Lung (tissue), 12 donors: ENCODE data around the gene SGCA. TPM values are rescaled to one million over a fixed set of nuclear protein-coding genes. Genes with fewer than 3 reads are reported as not detected.
A peak's percentile ranks its signal among the peaks of the same experiment; 100 is the strongest.

Source experiments
- ATAC-seq: fragments of 200-7000 bp; cut with Tn5 transposase; one replicate; pipeline ENCODE4 v1.9.1; 2020; ENCODE audit warnings: moderate number of reproducible peaks; ENCODE audit not compliant: insufficient read depth, low FRiP score
- DNase-seq, 3 donors: peaks; one replicate each; pipeline ENCODE4 v3.0.0-alpha.2; 2013 to 2017
- H3K27ac ChIP-seq, 2 donors: one replicate each; pipeline ENCODE4 v1.5.1; 2013; ENCODE audit warnings: mild to moderate bottlenecking in 2 of 2, moderate library complexity in 2 of 2, control low read depth in 1 of 2, inconsistent platforms in 1 of 2, low read depth in 1 of 2, low read length in 1 of 2
- H3K27me3 ChIP-seq, 3 donors: one replicate each; pipeline ENCODE4 v1.5.1; 2013; ENCODE audit warnings: low read length in 2 of 3; ENCODE audit not compliant: control insufficient read depth in 3 of 3, insufficient read depth in 3 of 3
- H3K36me3 ChIP-seq, 4 donors: one replicate each; pipeline ENCODE4 v1.5.1; 2013; ENCODE audit warnings: low read length in 4 of 4, mild to moderate bottlenecking in 1 of 4, moderate library complexity in 1 of 4; ENCODE audit not compliant: control insufficient read depth in 4 of 4, insufficient read depth in 4 of 4
- H3K4me1 ChIP-seq, 5 donors: one replicate each; pipeline ENCODE4 v1.5.1; 2013; ENCODE audit warnings: low read length in 5 of 5, mild to moderate bottlenecking in 2 of 5, moderate library complexity in 1 of 5; ENCODE audit not compliant: control insufficient read depth in 5 of 5, insufficient read depth in 5 of 5
- H3K4me3 ChIP-seq: one replicate; pipeline ENCODE4 v1.5.1; 2013; ENCODE audit warnings: mild to moderate bottlenecking, control low read depth, moderate library complexity
- H3K9ac ChIP-seq, 2 donors: one replicate each; pipeline ENCODE4 v1.5.1; 2013; ENCODE audit warnings: low read length in 2 of 2, control low read depth in 1 of 2; ENCODE audit not compliant: insufficient read depth in 1 of 2
- H3K9me3 ChIP-seq, 4 donors: one replicate each; pipeline ENCODE4 v1.5.1; 2013; ENCODE audit warnings: low read length in 3 of 4, mild to moderate bottlenecking in 1 of 4, moderate library complexity in 1 of 4; ENCODE audit not compliant: control insufficient read depth in 4 of 4, insufficient read depth in 3 of 4
- WGBS, 2 donors: extraction: QIAGEN DNeasy Blood & Tissue Kit; methylation state at CpG; one replicate each; pipeline ENCODE4 v1.1.7; 2013; 5-methylcytosine and 5-hydroxymethylcytosine counted together
- polyA plus RNA-seq, 2 donors: library from polyadenylated mRNA; stranded (reverse); fragments of 200-250 nt; gene quantifications; one replicate each; pipeline ENCODE4 v1.2.1, GENCODE V29; 2013
- total RNA-seq, 2 donors: library from RNA; depleted of rRNA in 1 of 2; stranded (reverse); fragments of >200 nt in 1 of 2; gene quantifications; one replicate each; pipeline ENCODE4 v1.2.1, GENCODE V29; 2014 to 2021
- TF ChIP-seq, protein P1 (sequence below): IDR thresholded peaks from 2 replicates; pipeline ENCODE4 v1.5.1; 2012; ENCODE audit warnings: mild to moderate bottlenecking; ENCODE audit errors: control extremely low read depth, extremely low read depth
- donor health status: control.
- donor health status: control.
- donor health status: Bipolar disorder and iron deficiency.
- donor health status: healthy.
- donor health status: DM: yes; HTN: yes; CAD: no.

SGCA gene
- total and polyA plus RNA-seq, 4 donors = 5.0 to 19.4 (median 14.0) TPM

DNA sequence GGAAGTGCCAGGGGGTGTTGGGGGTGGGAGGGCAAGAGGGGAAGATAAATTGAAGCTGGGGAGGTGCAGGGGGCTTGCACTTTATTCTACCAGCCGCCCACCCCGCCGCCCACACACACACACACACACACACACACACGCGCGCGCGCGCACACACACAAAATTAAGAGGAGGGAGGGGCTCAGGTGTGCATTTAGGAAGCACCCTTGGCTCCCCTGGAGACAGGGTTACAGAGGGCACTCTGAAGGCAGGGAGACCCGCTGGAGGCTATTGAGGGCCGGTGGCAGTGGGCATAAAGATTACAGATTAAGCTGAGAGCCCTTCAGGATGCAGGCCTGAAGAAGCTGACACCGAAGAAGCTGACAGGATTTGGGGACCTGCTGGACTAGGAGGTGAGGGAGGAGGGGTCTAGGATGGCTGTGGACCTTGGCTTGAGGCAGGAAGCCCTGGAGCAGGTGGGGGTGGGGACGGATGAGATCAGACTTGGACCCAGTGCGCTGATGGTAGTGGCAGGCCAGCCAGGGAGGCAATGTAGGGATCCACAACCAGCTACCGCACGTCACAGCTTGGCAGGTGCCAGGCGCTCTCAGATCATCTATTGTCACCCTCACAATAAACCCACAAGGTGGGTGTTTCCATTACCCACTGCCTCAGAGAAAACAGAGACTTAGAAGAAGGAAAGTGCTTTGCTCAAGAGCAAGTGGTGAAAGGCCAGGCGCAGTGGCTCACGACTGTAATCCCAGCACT lies 35.1 kb upstream of the SGCA start:
- DNase-seq (no peak), ATAC-seq (no peak)
- peaks cover 0 to 8% (median 7%) of the 10 kb centered on the region in 5 donors for H3K4me1 ChIP-seq
- no peaks in the 10 kb centered on the region for H3K9me3 ChIP-seq
- TF ChIP-seq, protein P1, sequence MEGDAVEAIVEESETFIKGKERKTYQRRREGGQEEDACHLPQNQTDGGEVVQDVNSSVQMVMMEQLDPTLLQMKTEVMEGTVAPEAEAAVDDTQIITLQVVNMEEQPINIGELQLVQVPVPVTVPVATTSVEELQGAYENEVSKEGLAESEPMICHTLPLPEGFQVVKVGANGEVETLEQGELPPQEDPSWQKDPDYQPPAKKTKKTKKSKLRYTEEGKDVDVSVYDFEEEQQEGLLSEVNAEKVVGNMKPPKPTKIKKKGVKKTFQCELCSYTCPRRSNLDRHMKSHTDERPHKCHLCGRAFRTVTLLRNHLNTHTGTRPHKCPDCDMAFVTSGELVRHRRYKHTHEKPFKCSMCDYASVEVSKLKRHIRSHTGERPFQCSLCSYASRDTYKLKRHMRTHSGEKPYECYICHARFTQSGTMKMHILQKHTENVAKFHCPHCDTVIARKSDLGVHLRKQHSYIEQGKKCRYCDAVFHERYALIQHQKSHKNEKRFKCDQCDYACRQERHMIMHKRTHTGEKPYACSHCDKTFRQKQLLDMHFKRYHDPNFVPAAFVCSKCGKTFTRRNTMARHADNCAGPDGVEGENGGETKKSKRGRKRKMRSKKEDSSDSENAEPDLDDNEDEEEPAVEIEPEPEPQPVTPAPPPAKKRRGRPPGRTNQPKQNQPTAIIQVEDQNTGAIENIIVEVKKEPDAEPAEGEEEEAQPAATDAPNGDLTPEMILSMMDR = no peak
- H3K9ac ChIP-seq = no peak overlapping the region
- peak overlapping the region in 1 of 2 donors; percentile 62 for H3K27ac ChIP-seq
- WGBS, 2 donors = 48 to 51% methylated on average over 19 of the region's 19 CpGs
- H3K36me3 ChIP-seq = peaks cover 0 to 14% (median 4%) of the 10 kb centered on the region in 4 donors
- H3K4me3 ChIP-seq = no peak overlapping the region
- no peaks in the 10 kb centered on the region for H3K27me3 ChIP-seq

DNA sequence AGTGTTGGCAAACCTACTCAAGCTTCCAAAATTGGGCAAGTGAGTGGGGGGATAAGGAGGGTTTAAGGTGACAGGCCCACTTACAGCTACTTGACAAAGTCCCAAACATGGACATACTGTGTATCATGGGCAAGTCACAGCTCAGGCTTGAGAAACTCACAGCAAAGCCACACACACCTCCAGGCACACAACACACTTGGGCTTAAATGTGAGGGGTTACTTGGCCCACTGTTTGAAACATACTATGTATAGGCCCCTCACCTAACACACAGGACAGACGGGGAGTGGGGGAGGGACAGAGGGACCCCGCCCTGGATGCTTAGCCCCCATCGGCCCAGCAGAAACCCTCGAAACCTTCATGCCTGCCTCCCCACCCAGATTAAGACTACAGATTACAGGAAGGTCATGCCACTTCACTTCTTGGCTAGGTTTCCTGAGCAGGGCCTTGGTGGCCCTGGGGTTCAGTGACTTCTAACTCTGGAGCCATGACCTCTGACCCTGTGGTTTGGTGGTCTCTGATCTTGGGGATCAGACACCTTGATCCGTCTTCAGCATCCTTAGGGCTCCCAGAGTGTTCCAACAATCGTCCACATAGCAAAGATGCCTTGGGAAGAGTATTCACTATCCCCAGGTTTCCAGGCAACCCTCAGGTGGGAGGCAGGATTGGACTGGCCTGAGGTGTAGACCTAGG lies 33.6 kb upstream of the SGCA start:
- Histone ChIP-seq H3K9me3 (no peaks in the 10 kb centered on the region), H3K4me3 (no peak overlapping the region), H3K27ac (peak overlapping the region in 1 of 2 donors; percentile 88), H3K4me1 (peaks cover 0 to 8% (median 7%) of the 10 kb centered on the region in 5 donors), H3K27me3 (no peaks in the 10 kb centered on the region), H3K36me3 (peaks cover 2 to 29% (median 11%) of the 10 kb centered on the region in 4 donors), H3K9ac (no peak overlapping the region)
- TF ChIP-seq, protein P1 = no peak
- ATAC-seq (no peak), DNase-seq (no peak)
- 80 to 83% methylated on average over 6 of the region's 6 CpGs for WGBS, 2 donors

DNA sequence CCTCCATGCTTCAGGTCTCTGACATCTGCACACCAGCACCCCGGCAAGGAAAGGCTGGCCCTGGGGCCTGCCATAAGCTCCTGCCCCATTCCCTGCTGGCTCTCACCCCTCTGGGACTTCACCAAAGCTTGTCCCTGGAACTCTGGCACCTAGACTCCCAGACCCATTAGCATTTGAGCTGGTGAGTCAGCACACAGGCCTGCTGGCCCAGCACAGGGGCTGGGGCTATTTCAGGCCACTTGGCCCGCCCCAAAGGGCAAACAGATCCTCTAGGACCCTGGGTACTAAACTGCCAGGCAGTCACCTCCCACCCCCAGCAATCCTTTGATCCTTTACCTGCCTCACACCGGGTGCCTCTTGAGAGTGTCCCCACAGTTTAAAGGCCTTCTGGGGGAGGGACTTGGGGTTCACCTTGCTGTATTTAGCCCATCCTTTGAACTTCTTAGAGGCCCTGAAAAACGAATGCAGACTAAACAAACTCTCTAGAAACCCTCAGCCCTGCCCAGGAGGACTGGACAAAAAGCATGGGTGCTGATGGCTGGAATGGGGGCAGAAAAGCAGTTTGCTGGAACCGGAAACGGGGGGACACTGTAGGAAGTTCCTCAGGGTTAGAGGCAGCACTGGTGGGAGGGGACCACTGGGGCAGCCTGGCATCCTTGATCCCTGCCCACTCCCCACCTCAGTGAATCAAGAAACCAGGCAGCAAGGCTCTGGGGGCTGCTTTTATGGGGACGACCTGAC lies 32.6 kb upstream of the SGCA start:
- WGBS, 2 donors = 58 to 70% methylated on average over 7 of the region's 7 CpGs
- peak overlapping the region; percentile 34 to 88 for H3K27ac ChIP-seq
- DNase-seq = no peak

More for the DNA sequence above, 32.6 kb upstream of the SGCA start:
- ATAC-seq = peak; percentile 45
- no peak overlapping the region for H3K9ac ChIP-seq
- H3K36me3 ChIP-seq = peaks cover 10 to 39% (median 16%) of the 10 kb centered on the region in 4 donors
- no peaks in the 10 kb centered on the region for H3K27me3 ChIP-seq
- no peak overlapping the region for H3K4me3 ChIP-seq
- TF ChIP-seq, protein P1 = no peak
- H3K9me3 ChIP-seq = no peaks in the 10 kb centered on the region
- H3K4me1 ChIP-seq = peaks cover 0 to 8% (median 7%) of the 10 kb centered on the region in 5 donors
